Keratinocyte (primary cell): ENCODE data around the gene PPME1. TPM values are rescaled to one million over a fixed set of nuclear protein-coding genes. Genes with fewer than 3 reads are reported as not detected.

ENCODE experiments used
- DNase-seq: peaks from one replicate; pipeline ENCODE4 v3.0.0-alpha.2; 2011; ENCODE audit warnings: low read depth, missing footprints, low spot score
- FAIRE-seq: peaks from 2 replicates; lab custom pipeline; 2011; peaks lifted over from hg19 to GRCh38; lab: Jason Lieb, UNC
- H2AFZ ChIP-seq: 2 replicates; pipeline ENCODE4 v1.6.0; 2012; ENCODE audit warnings: low read length, control low read depth, inconsistent platforms; ENCODE audit not compliant: control insufficient read depth
- H3K27ac ChIP-seq: 2 replicates; pipeline ENCODE4 v1.5.1; 2011; ENCODE audit warnings: low read length; ENCODE audit not compliant: control insufficient read depth, insufficient read depth
- H3K27me3 ChIP-seq: 3 replicates; pipeline ENCODE4 v1.6.0; 2011; ENCODE audit warnings: low read length; ENCODE audit not compliant: control insufficient read depth, insufficient read depth; ENCODE audit errors: extremely low read depth
- H3K36me3 ChIP-seq, 2 experiments: 2 replicates in 1 of 2; 3 replicates in 1 of 2; pipeline ENCODE4 v1.5.1; 2011; ENCODE audit warnings: low read length in 2 of 2, mild to moderate bottlenecking in 1 of 2; ENCODE audit not compliant: control insufficient read depth in 2 of 2, insufficient read depth in 2 of 2; ENCODE audit errors: extremely low read depth in 1 of 2
- H3K4me1 ChIP-seq: 3 replicates; pipeline ENCODE4 v1.5.1; 2011; ENCODE audit warnings: low read length; ENCODE audit not compliant: control insufficient read depth, insufficient read depth; ENCODE audit errors: extremely low read depth
- H3K4me2 ChIP-seq: 3 replicates; pipeline ENCODE4 v1.6.0; 2011; ENCODE audit warnings: low read depth, low read length; ENCODE audit not compliant: control insufficient read depth, insufficient read depth; ENCODE audit errors: extremely low read depth
- H3K4me3 ChIP-seq, 3 experiments: fragments of 200-600 bp in 1 of 3; sonication (generic) in 1 of 3; 2 replicates in 2 of 3; 3 replicates in 1 of 3; pipeline ENCODE4 v1.5.1; 2011 to 2016; ENCODE audit warnings: low read length in 3 of 3, mild to moderate bottlenecking in 3 of 3, control low read depth in 2 of 3, inconsistent platforms in 1 of 3, low read depth in 1 of 3, mixed read lengths in 1 of 3, mixed run types in 1 of 3, moderate library complexity in 1 of 3; ENCODE audit not compliant: control insufficient read depth in 2 of 3, insufficient read depth in 2 of 3; ENCODE audit errors: extremely low read depth in 1 of 3
- H3K79me2 ChIP-seq: 2 replicates; pipeline ENCODE4 v1.6.0; 2012; ENCODE audit warnings: low read length; ENCODE audit not compliant: control insufficient read depth, insufficient read depth
- H3K9ac ChIP-seq: 3 replicates; pipeline ENCODE4 v1.6.0; 2011; ENCODE audit warnings: low read length; ENCODE audit not compliant: control insufficient read depth, insufficient read depth; ENCODE audit errors: extremely low read depth
- H3K9me1 ChIP-seq: 3 replicates; pipeline ENCODE4 v1.6.0; 2011; ENCODE audit warnings: low read length; ENCODE audit not compliant: control insufficient read depth, insufficient read depth; ENCODE audit errors: extremely low read depth
- H3K9me3 ChIP-seq: 2 replicates; pipeline ENCODE4 v1.5.1; 2012; ENCODE audit warnings: low read depth, low read length; ENCODE audit not compliant: control insufficient read depth
- H4K20me1 ChIP-seq: 3 replicates; pipeline ENCODE4 v1.6.0; 2011; ENCODE audit warnings: low read length; ENCODE audit not compliant: control insufficient read depth, insufficient read depth; ENCODE audit errors: extremely low read depth
- CTCF ChIP-seq, 3 experiments: IDR thresholded peaks in 1 of 3; conservative IDR thresholded peaks in 1 of 3; optimal IDR thresholded peaks in 1 of 3; 2 replicates in 2 of 3; 3 replicates in 1 of 3; pipeline versions ENCODE3 to v1.5.1; 2011; ENCODE audit warnings: low read length in 3 of 3, mild to moderate bottlenecking in 3 of 3, moderate library complexity in 2 of 3, control low read depth in 1 of 3, inconsistent platforms in 1 of 3; ENCODE audit not compliant: insufficient read depth in 2 of 3; ENCODE audit errors: extremely low read depth in 1 of 3
- EZH2 ChIP-seq: IDR thresholded peaks from one replicate; pipeline ENCODE4 v1.6.1; 2012; ENCODE audit warnings: inconsistent platforms, mild to moderate bottlenecking, low read length, moderate library complexity
- dilution Hi-C: fragments of 300-500 bp; cut with MboI; formaldehyde crosslinking; loops from one replicate; pipeline ENCODE4 v1.7.0; 2020; ENCODE audit warnings: low sequenced_read_pairs; ENCODE audit not compliant: extremely low pct_ligation_motif_present
- polyA plus RNA-seq, 5 experiments: library from polyadenylated mRNA; depleted of rRNA in 3 of 5; stranded (reverse) in 3 of 5; stranded (forward) in 1 of 5; unstranded in 1 of 5; fragments of >200 nt; gene quantifications; 1 replicate in 1 of 5; 2 replicates in 3 of 5; 3 replicates in 1 of 5; pipeline versions ENCODE4 v1.2.1 to v1.2.3, GENCODE V29; 2011 to 2012; ENCODE audit warnings: missing spikeins in 2 of 5, low read depth in 1 of 5, low replicate concordance in 1 of 5

The PPME1 gene
- polyA plus RNA-seq, 1 donor (not counting 4 experiments of a cell fraction or from before 2014, with no cell fraction given): 34.0 TPM

GRCh38 chr11:74212533-74212932, 41.4 kb downstream of the PPME1 start:
- Histone ChIP-seq H3K9me3 (no peaks in the 10 kb centered on the region), H3K4me3 (no peak overlapping the region), H3K36me3 (peaks cover 7 to 8% of the 10 kb centered on the region in 2 experiments), H3K27ac (no peak overlapping the region), H3K9ac (no peak overlapping the region), H3K79me2 (no peaks in the 10 kb centered on the region), H3K9me1 (no peaks in the 10 kb centered on the region), H3K4me1 (no peaks in the 10 kb centered on the region), H4K20me1 (no peaks in the 10 kb centered on the region), H3K4me2 (no peak overlapping the region), H2AFZ (no peak overlapping the region), H3K27me3 (no peaks in the 10 kb centered on the region)
- DNase-seq (no peak), FAIRE-seq (no peak)
- TF ChIP-seq EZH2: no peak
- TF ChIP-seq CTCF (optimal IDR thresholded peaks at IDR 0.05 in 1 of 3, IDR thresholded peaks at IDR 0.05 in 1 of 3, conservative IDR thresholded peaks at IDR 0.05 in 1 of 3; ENCODE audit: extremely low read depth in 1 of 3, insufficient read depth in 2 of 3, low read length in 3 of 3): no peak
- dilution Hi-C loops: no loop called here

GRCh38 chr11:74220376-74220775, 49.3 kb downstream of the PPME1 start:
- no peaks in the 10 kb centered on the region for H3K9me3 ChIP-seq
- no peaks in the 10 kb centered on the region for H3K36me3 ChIP-seq
- no peaks in the 10 kb centered on the region for H3K79me2 ChIP-seq
- no peak for TF ChIP-seq EZH2
- no peaks in the 10 kb centered on the region for H4K20me1 ChIP-seq
- H3K4me3 ChIP-seq: no peak overlapping the region
- no peak overlapping the region for H3K27ac ChIP-seq
- FAIRE-seq: no peak
- no peak overlapping the region for H2AFZ ChIP-seq
- H3K9ac ChIP-seq: no peak overlapping the region
- dilution Hi-C loops: no loop called here
- H3K4me1 ChIP-seq: no peaks in the 10 kb centered on the region
- no peaks in the 10 kb centered on the region for H3K9me1 ChIP-seq
- H3K27me3 ChIP-seq: no peaks in the 10 kb centered on the region
- no peak for DNase-seq
- no peak overlapping the region for H3K4me2 ChIP-seq

GRCh38 chr11:74221816-74222215, 50.7 kb downstream of the PPME1 start:
- dilution Hi-C loops: no loop called here
- Histone ChIP-seq H3K4me2 (no peak overlapping the region), H3K79me2 (no peaks in the 10 kb centered on the region), H2AFZ (no peak overlapping the region), H3K4me3 (no peak overlapping the region), H3K9ac (no peak overlapping the region), H3K36me3 (no peaks in the 10 kb centered on the region), H3K4me1 (no peaks in the 10 kb centered on the region), H3K9me3 (no peaks in the 10 kb centered on the region), H4K20me1 (no peaks in the 10 kb centered on the region), H3K27me3 (no peaks in the 10 kb centered on the region), H3K27ac (no peak overlapping the region), H3K9me1 (no peaks in the 10 kb centered on the region)
- FAIRE-seq (no peak), DNase-seq (no peak)
- TF ChIP-seq EZH2 (no peak), CTCF (optimal IDR thresholded peaks at IDR 0.05 in 1 of 3, IDR thresholded peaks at IDR 0.05 in 1 of 3, conservative IDR thresholded peaks at IDR 0.05 in 1 of 3; ENCODE audit: extremely low read depth in 1 of 3, insufficient read depth in 2 of 3, low read length in 3 of 3) (no peak)
